Central memory CD4-positive, alpha-beta T cell (primary cell): ENCODE results near the gene ZNFX1.

Experiments used
- DNase-seq: peaks from one replicate; pipeline ENCODE4 v3.0.0; 2022

ZNFX1 gene

GRCh38 chr20:49291200-49291599 lies 13.3 kb upstream of the ZNFX1 start:
- no peak for DNase-seq

GRCh38 chr20:49290608-49291191 lies 12.8 kb upstream of the ZNFX1 start:
- DNase-seq = no peak

DNA sequence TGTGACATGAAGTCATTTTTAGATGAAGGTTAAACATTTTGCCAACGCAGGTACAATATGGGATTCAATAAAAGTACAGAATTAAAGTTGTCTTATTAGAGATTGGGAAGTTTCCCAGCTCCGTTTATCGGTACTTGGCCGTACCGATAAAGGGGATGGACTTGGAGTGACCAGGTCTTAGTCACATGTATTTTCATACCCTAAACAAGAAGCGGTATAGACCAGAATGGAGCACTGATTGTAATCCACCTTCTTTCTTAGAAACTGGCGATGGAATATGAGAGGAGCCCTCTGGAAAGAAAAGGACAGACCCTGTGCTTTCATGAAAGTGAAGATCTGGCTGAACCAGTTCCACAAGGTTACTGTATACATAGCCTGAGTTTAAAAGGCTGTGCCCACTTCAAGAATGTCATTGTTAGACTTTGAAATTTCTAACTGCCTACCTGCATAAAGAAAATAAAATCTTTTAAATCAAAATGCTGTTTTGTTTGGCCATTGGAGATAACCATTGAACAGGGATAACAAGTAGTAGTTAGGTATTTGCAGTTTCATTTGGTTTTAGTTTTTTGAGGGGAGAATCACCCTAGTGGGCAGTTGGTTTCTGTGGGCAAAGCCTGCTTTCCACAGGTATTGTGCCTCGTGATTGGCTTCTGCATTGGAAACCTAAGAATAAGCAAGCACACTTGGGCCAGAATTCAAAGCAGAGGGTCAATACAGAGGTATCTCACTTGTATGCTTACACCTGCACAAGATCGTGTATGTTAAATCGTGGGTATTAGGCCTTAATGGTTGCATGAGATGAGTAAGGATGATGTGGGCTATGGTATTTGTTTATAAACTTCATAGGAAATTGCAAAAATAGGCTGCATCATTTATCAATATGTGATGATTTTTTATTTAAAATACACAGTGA lies 11.2 kb upstream of the ZNFX1 start:
- no peak for DNase-seq

DNA sequence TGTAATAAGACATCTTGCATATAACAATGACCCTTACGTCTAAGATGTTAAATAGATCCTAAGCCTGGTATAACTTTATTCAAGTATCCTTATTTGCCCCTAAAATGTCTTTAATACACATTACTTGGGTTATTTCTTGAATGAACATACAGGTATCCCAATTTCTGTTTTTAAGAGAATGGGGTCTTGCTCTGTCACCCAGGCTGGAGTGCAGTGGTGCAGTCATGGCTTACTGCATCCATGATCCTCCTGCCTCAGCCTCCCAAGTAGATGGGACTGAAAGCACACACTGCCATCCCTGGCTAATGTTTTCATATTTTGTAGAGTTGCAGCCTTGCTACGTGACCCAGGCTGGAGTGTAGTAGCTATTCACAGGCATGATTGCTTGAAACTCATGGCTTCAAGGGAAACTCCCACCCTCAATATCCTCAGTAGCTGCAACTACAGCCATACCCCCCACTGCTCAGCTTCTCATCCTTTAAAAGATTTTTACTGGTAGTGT lies 10.4 kb upstream of the ZNFX1 start:
- DNase-seq = no peak

DNA sequence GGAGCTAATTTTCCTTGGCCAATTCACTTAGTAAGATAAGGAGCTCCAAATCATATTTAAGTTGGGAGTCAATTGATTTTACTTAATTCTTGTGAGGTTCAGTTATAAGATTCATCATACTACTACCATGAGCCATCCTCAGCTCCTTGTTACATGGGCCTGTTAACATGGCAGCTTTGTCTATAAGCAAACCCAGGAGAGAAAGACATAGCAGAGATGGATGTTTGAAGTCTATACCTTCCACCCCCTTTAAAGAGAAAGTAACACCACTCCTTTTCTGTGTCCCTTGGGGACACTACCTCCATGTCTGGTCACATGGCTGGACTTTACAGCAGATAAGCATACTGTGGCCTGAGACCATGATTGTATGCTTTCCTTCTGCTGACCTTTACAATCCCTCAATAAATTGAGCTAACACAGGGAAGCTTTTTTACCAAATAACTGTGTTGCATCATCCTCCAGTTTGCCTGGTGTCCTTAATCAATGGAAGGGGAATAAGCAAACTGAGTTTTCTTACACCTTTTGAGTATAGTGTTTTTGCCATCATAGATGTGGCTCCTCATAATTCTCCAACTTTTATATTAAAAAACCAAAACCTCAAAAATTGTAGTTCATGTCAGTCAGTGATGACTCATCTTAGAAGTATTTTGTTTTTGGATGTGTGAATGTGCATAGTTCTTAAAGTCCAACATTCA lies 9.8 kb upstream of the ZNFX1 start:
- no peak for DNase-seq

- DNase-seq = no peak
Observed at GRCh38 chr20:49286689-49287551, 9.1 kb upstream of the ZNFX1 start.

- no peak for DNase-seq
Observed at GRCh38 chr20:49285813-49286494, 8.1 kb upstream of the ZNFX1 start.

DNA sequence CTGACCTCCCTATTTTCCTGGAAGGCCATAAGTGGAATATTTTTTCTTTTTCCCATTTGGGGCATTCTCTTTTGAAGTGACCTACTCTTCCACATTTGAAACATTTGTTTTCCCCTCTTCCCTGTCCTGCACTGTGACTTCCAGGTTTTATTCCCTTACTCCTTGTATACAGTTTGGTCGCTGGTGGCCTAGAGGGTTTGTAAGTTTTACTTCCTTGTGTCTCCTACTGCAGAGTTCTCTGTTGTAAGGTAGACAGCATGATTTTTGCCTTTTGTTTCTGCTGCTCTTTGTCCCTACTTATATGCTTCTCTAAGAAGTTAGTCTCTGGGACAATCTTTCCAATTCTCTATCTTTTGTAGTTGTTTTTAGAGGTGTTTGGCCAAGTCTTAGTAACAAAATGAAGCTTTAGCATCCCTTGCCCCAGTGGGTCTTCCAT lies 7.4 kb upstream of the ZNFX1 start:
- no peak for DNase-seq

DNA sequence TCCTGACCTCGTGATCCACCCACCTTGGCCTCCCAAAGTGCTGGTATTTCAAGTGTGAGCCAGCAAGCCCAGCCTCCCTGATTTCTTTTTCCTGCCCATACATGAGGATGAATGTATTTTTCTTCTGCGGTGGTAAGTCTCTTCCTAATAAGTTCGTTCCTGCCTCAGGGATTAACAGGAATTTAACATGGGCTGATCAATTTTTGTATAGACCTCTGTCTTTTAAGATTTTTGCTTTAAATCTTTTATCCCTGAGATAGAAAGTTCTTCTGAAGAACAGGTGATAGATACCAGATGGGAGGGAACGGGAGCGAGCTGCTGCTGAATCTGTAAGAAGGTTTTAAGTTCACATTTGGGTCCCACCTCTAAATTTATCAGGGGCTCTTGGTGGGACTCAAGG lies 7.0 kb upstream of the ZNFX1 start:
- DNase-seq = no peak

- DNase-seq = no peak
Observed at GRCh38 chr20:49283703-49284625, 6.1 kb upstream of the ZNFX1 start.

- DNase-seq = no peak
Observed at GRCh38 chr20:49283176-49283702, 5.4 kb upstream of the ZNFX1 start.

DNA sequence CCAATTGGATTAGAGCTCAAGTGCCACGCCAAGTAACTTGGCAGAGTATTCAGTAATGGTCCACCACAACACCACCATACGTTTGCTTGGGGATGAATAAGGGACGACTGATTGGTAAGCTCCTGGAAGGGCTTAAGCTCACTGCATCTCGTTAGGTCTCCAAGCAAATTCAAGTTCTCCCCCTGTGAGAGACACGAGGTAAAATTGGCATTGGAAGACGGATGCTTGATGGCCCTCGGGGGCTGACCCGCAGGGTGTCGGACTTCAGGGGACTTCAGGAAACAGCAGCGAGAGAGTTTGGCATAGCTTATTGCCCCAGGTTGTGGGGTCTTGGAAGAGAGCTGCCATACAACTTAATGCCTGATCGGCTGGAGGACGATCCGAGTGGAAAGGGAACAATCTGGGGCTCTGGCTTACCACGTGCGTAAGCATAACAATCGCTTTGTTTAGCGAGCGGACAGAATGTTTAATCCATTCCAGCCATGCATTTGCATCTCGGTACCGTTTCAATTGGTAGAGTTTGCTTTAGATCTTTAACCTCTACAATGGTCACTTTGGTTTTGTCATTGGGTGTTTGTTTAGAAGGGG lies 4.8 kb upstream of the ZNFX1 start:
- no peak for DNase-seq

DNA sequence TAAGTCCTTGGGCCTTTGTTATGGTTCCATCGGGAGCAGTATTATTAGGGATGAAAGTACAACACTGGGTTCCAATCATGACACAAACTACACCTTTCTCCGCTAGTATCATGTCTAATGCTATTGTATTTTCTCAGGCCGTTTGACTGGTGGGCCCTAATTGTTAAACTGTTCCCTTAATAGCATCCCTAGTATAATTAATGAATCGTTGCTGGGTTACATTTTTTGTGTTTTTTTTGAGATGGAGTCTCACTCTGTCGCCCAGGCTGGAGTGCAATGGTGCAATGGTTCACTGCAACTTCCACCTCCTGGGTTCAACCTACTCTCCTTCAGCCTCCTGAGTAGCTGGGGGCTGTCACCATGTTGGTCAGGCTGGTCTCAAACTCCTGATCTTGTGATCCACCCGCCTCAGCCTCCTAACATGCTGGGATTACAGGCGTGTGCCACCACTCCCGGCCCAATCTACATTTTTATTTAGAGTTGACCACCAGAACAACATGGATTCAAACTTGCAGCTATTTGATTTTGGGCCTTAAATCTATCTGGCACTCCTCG lies 4.1 kb upstream of the ZNFX1 start:
- DNase-seq = no peak

DNA sequence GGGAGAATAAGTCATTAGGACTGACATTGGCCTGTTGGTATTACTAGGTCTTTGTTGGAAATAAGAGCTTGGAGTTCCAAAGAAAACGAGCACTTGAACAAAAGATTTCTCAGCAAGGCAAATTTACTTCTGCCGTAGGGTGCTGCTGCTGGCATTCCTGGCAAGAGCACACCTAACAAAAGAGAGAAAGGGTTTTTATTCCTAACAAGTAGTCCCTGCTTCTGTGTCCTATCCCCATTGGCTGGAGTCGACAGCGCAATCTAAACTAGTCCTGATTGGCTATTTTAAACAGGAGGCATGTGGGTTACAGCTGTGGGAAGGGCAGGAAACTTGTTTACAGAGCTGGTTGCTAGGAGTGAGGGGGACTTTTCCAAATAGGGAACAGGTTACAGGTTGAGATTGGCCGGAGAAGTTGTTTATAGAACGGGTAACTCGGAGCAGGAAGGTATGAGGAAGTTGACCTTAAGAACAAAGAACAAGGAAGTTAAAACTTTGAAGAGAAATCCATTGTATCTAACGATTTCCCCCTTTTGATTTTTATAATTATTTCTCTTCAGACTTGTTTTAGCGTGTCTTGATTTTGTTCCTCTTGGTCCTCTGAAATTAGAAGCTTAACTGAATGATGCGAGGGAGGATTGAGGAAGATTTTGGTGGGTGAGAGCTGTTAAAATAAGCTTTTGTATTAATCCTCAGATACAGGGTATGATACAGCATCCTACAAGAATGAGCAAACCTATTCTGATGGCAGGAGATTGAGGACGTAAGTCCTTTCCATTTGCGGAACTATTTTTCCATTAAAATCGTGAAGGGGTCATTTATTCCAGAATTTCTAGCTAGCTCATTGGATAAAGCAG lies 3.4 kb upstream of the ZNFX1 start:
- no peak for DNase-seq

DNA sequence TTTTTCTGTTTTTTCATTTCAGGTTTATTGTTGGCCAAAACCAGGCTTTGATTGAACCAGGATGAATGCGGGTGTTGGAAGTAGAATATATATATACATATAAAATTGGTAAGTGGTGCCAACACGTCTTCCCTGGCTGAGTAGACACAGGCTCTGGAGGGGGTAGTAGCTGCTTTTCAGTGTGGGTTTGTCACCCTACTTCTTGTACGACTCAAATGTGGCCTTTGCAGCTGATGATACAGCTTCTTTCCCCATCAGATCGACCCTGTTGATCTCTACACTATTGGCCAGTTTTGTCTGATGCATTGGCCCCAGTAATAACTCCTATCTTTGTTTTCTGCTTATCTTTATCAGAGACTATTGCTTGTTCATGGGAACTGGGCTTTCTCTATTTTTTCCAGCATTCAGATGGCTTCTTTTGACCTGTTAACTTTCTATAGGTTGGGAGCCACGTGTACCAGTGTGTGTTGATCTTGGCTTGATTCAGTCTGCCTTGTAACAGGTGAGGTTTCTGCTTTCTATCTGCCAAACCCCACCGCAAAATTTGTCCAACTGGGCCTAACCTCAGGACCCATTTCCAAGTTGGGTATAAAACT lies 2.7 kb upstream of the ZNFX1 start:
- no peak for DNase-seq

DNA sequence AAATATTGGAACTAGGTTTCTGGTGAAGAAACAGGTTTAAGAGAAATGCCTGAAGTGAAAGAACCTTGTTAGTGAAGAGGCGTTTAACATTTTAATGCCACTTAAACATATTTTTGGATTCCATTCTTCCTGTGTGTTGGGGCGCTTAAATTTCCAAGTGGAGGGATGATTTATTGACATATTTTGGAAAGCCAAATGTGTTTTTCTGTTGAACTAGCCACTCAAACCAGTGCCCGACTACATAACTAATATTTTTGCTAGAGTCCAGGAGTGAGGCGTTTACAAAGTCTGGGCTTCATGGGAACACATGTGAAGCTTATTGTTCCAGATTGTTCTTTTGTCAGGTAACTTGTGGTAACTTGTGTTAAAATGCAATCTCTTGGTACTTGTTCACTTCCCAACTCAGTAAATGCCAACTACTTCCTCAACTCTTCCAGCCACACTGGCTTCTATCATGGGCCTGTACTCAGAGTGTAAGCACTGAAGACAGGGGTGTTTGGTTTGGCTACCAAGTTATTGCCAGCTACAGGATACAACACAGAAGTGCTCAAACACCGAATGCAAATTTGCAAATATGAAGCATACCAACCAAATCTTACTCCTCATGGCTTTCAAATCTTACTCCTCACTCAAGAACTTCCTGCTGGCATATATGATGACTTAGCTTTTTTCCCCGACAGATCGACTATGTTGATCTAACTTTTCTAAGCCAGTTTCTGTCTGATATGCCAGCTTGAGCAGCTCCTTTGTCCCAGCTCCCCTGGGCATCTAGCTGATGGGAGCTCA lies 2.0 kb upstream of the ZNFX1 start:
- DNase-seq = no peak
